Measurements from ENCODE around the gene OR5K4.
"Not testable (repeated sequence)": the region's sequence is repeated elsewhere in the genome, so short reads cannot be mapped to it uniquely, and the experiment has no call there.

Gene OR5K4

GRCh38 chr3:98372445-98372844 is 18.8 kb downstream of the OR5K4 start:
- no peak for DNase-seq

- no peak for DNase-seq
These were observed 23.0 kb downstream of the OR5K4 start for GRCh38 chr3:98376631-98377030.

GRCh38 chr3:98388147-98388546 is 34.5 kb downstream of the OR5K4 start:
- DNase-seq, result no peak

- DNase-seq, result no peak
These were observed 36.7 kb downstream of the OR5K4 start, which contains the start of gene OR5K3 for GRCh38 chr3:98390366-98390765. OR5K3 (plus strand) TSS chr3:98390666; CDS start chr3:98390666, 0 bp downstream.

GRCh38 chr3:98395101-98395500 is 41.4 kb downstream of the OR5K4 start:
- no peak for DNase-seq

GRCh38 chr3:98396482-98396881 is 42.8 kb downstream of the OR5K4 start:
- not testable (repeated sequence) for DNase-seq

- DNase-seq, result no peak
These were observed 44.9 kb downstream of the OR5K4 start for GRCh38 chr3:98398513-98398912.

- no peak for DNase-seq
These were observed 48.9 kb downstream of the OR5K4 start for GRCh38 chr3:98402507-98402906.

GRCh38 chr3:98404010-98404409 is 50.4 kb downstream of the OR5K4 start:
- DNase-seq, result no peak
